Astrocyte (in vitro differentiated cells and primary cell): ENCODE results near the gene SULF2. TPM values are rescaled to one million over a fixed set of nuclear protein-coding genes. Genes with fewer than 3 reads are reported as not detected.

Experiments used
- DNase-seq: peaks from one replicate; pipeline ENCODE4 v3.0.0-alpha.2; 2010; ENCODE audit warnings: low read depth
- FAIRE-seq: peaks from 2 replicates; lab custom pipeline; 2011; peaks lifted over from hg19 to GRCh38; lab: Jason Lieb, UNC
- H2AFZ ChIP-seq: 2 replicates; pipeline ENCODE4 v1.6.0; 2012; ENCODE audit warnings: low read depth, low read length, inconsistent platforms
- H3K27ac ChIP-seq: 2 replicates; pipeline ENCODE4 v1.5.1; 2011; ENCODE audit warnings: low read depth, low read length, inconsistent platforms
- H3K27me3 ChIP-seq: 2 replicates; pipeline ENCODE4 v1.6.0; 2011; ENCODE audit warnings: low read length, inconsistent platforms; ENCODE audit not compliant: insufficient read depth
- H3K36me3 ChIP-seq: 2 replicates; pipeline ENCODE4 v1.5.1; 2011; ENCODE audit warnings: low read length, inconsistent platforms; ENCODE audit not compliant: insufficient read depth
- H3K4me1 ChIP-seq: 2 replicates; pipeline ENCODE4 v1.5.1; 2011; ENCODE audit warnings: low read length, inconsistent platforms; ENCODE audit not compliant: insufficient read depth
- H3K4me2 ChIP-seq: 2 replicates; pipeline ENCODE4 v1.6.0; 2012; ENCODE audit warnings: low read length, inconsistent platforms
- H3K4me3 ChIP-seq: 2 replicates; pipeline ENCODE4 v1.5.1; 2011; ENCODE audit warnings: low read depth, mild to moderate bottlenecking, low read length, inconsistent platforms; ENCODE audit not compliant: insufficient read depth
- H3K79me2 ChIP-seq: 2 replicates; pipeline ENCODE4 v1.6.0; 2012; ENCODE audit warnings: mild to moderate bottlenecking, low read length, inconsistent platforms; ENCODE audit not compliant: insufficient read depth
- H3K9ac ChIP-seq: 2 replicates; pipeline ENCODE4 v1.6.0; 2012; ENCODE audit warnings: mild to moderate bottlenecking, low read length, inconsistent platforms
- H3K9me3 ChIP-seq: 2 replicates; pipeline ENCODE4 v1.5.1; 2012; ENCODE audit warnings: low read depth, mild to moderate bottlenecking, low read length, inconsistent platforms; ENCODE audit not compliant: insufficient read depth
- H4K20me1 ChIP-seq: 2 replicates; pipeline ENCODE4 v1.6.0; 2012; ENCODE audit warnings: low read length, inconsistent platforms; ENCODE audit not compliant: insufficient read depth
- H3K27ac Mint-ChIP-seq: one replicate; pipeline ENCODE4 v1.8.0; 2021; ENCODE audit warnings: mild to moderate bottlenecking, mixed read lengths; ENCODE audit not compliant: unreplicated experiment
- H3K27me3 Mint-ChIP-seq: one replicate; pipeline ENCODE4 v1.8.0; 2021; ENCODE audit warnings: low read depth, mixed read lengths; ENCODE audit not compliant: unreplicated experiment
- H3K36me3 Mint-ChIP-seq: one replicate; pipeline ENCODE4 v1.8.0; 2021; ENCODE audit warnings: low read depth, mixed read lengths; ENCODE audit not compliant: unreplicated experiment
- H3K4me1 Mint-ChIP-seq: one replicate; pipeline ENCODE4 v1.8.0; 2021; ENCODE audit warnings: low read depth, mixed read lengths; ENCODE audit not compliant: unreplicated experiment
- H3K4me3 Mint-ChIP-seq: one replicate; pipeline ENCODE4 v1.8.0; 2021; ENCODE audit warnings: mild to moderate bottlenecking, moderate library complexity, mixed read lengths; ENCODE audit not compliant: unreplicated experiment
- H3K9me3 Mint-ChIP-seq: one replicate; pipeline ENCODE4 v1.8.0; 2021; ENCODE audit warnings: mild to moderate bottlenecking, mixed read lengths; ENCODE audit not compliant: unreplicated experiment
- CTCF ChIP-seq: IDR thresholded peaks from 2 replicates; pipeline ENCODE4 v1.5.1; 2011; ENCODE audit warnings: low read depth, mild to moderate bottlenecking, inconsistent platforms, low read length, moderate library complexity; ENCODE audit not compliant: insufficient read depth
- EZH2 ChIP-seq: IDR thresholded peaks from 2 replicates; pipeline ENCODE4 v1.6.1; 2012; ENCODE audit warnings: mild to moderate bottlenecking, low read length, inconsistent platforms; ENCODE audit not compliant: insufficient read depth
- total RNA-seq: library from RNA; stranded (reverse); gene quantifications from 2 replicates; pipeline ENCODE4 v1.2.1, GENCODE V29; 2021

Gene SULF2
- total RNA-seq, 1 donor from 2014 or later: 139 TPM

- Mint-ChIP-seq H3K4me1 (no peaks in the 10 kb centered on the region), H3K27ac (peak overlapping the region; percentile 53), H3K36me3 (peaks cover 8% of the 10 kb centered on the region), H3K4me3 (no peak overlapping the region), H3K9me3 (no peaks in the 10 kb centered on the region), H3K27me3 (peaks cover 5% of the 10 kb centered on the region)
- no peak for DNase-seq
- no peak overlapping the region for H3K9ac ChIP-seq
- FAIRE-seq: no peak
- no peaks in the 10 kb centered on the region for H3K79me2 ChIP-seq
- H3K27ac ChIP-seq: no peak overlapping the region
- no peak for TF ChIP-seq CTCF
- no peak for TF ChIP-seq EZH2
- H3K36me3 ChIP-seq: no peaks in the 10 kb centered on the region
- no peaks in the 10 kb centered on the region for H3K27me3 ChIP-seq
- no peaks in the 10 kb centered on the region for H3K4me1 ChIP-seq
- H3K4me2 ChIP-seq: no peak overlapping the region
- no peaks in the 10 kb centered on the region for H4K20me1 ChIP-seq
- H3K9me3 ChIP-seq: no peaks in the 10 kb centered on the region
- no peak overlapping the region for H2AFZ ChIP-seq
- no peak overlapping the region for H3K4me3 ChIP-seq
These were observed 114.4 kb downstream of the SULF2 start for GRCh38 chr20:47670913-47671312.

- Histone ChIP-seq H3K9ac (no peak overlapping the region), H3K27ac (no peak overlapping the region), H3K4me2 (no peak overlapping the region), H3K36me3 (no peaks in the 10 kb centered on the region), H3K4me3 (no peak overlapping the region), H3K79me2 (no peaks in the 10 kb centered on the region), H3K27me3 (no peaks in the 10 kb centered on the region), H3K4me1 (no peaks in the 10 kb centered on the region), H3K9me3 (no peaks in the 10 kb centered on the region), H2AFZ (no peak overlapping the region), H4K20me1 (no peaks in the 10 kb centered on the region)
- TF ChIP-seq CTCF: no peak
- no peak for TF ChIP-seq EZH2
- Mint-ChIP-seq H3K4me3 (no peak overlapping the region), H3K4me1 (no peaks in the 10 kb centered on the region), H3K27ac (no peak overlapping the region), H3K9me3 (no peaks in the 10 kb centered on the region), H3K36me3 (peaks cover 8% of the 10 kb centered on the region), H3K27me3 (peaks cover 5% of the 10 kb centered on the region)
- no peak for FAIRE-seq
- no peak for DNase-seq
These were observed 115.1 kb downstream of the SULF2 start for GRCh38 chr20:47669927-47670890.

- TF ChIP-seq EZH2 (no peak), CTCF (no peak)
- Histone ChIP-seq H3K27ac (no peak overlapping the region), H3K4me1 (no peaks in the 10 kb centered on the region), H3K27me3 (no peaks in the 10 kb centered on the region), H4K20me1 (no peaks in the 10 kb centered on the region), H3K36me3 (no peaks in the 10 kb centered on the region), H3K9me3 (no peaks in the 10 kb centered on the region), H3K9ac (no peak overlapping the region), H3K79me2 (no peaks in the 10 kb centered on the region), H3K4me3 (no peak overlapping the region), H2AFZ (no peak overlapping the region), H3K4me2 (no peak overlapping the region)
- DNase-seq (no peak), FAIRE-seq (no peak)
- H3K27ac Mint-ChIP-seq: no peak overlapping the region
- peaks cover 5% of the 10 kb centered on the region for H3K27me3 Mint-ChIP-seq
- H3K9me3 Mint-ChIP-seq: no peaks in the 10 kb centered on the region
- H3K36me3 Mint-ChIP-seq: peaks cover 8% of the 10 kb centered on the region
- H3K4me1 Mint-ChIP-seq: peaks cover 1% of the 10 kb centered on the region
- H3K4me3 Mint-ChIP-seq: no peak overlapping the region
These were observed 115.8 kb downstream of the SULF2 start for GRCh38 chr20:47669489-47669888.
